Thoracic aorta (tissue), 2 donors: ENCODE data around the gene DVL2. TPM values are rescaled to one million over a fixed set of nuclear protein-coding genes. Genes with fewer than 3 reads are reported as not detected.

ENCODE experiments used
- ATAC-seq: fragments of 150-250 bp; one replicate; pipeline ENCODE4 v1.8.0; 2017; ENCODE audit warnings: low read depth; ENCODE audit not compliant: insufficient number of reproducible peaks, low FRiP score
- DNase-seq: peaks from one replicate; pipeline ENCODE4 v3.0.0-alpha.2; 2020; ENCODE audit warnings: low spot score
- H3K27ac ChIP-seq, 2 donors: fragments of 200-600 bp; sonication (generic); 1 replicate in 1 of 2; 2 replicates in 1 of 2; pipeline ENCODE4 v1.5.1; 2016; ENCODE audit warnings: mild to moderate bottlenecking in 2 of 2, moderate library complexity in 2 of 2
- H3K27me3 ChIP-seq: fragments of 200-600 bp; sonication (generic); replicated peaks from 2 replicates; pipeline ENCODE4 v1.6.0; 2016; ENCODE audit warnings: mild to moderate bottlenecking; ENCODE audit not compliant: insufficient read depth
- H3K36me3 ChIP-seq: fragments of 200-600 bp; sonication (generic); one replicate; pipeline ENCODE4 v1.5.1; 2016
- H3K4me1 ChIP-seq, 2 donors: fragments of 200-600 bp; sonication (generic); 1 replicate in 1 of 2; 2 replicates in 1 of 2; pipeline versions ENCODE4 v1.5.1 to v1.6.0; 2016; ENCODE audit warnings: low read depth in 2 of 2, mild to moderate bottlenecking in 1 of 2; ENCODE audit not compliant: control insufficient read depth in 1 of 2
- H3K4me3 ChIP-seq: fragments of 200-600 bp; sonication (generic); 2 replicates; pipeline ENCODE4 v1.5.1; 2016; ENCODE audit warnings: mild to moderate bottlenecking
- H3K9me3 ChIP-seq: fragments of 200-600 bp; sonication (generic); 2 replicates; pipeline ENCODE4 v1.5.1; 2016
- total RNA-seq, 2 donors: library from RNA; depleted of rRNA; stranded (reverse); fragments of >200 nt; gene quantifications; one replicate each; pipeline versions ENCODE4 v1.1.0 to v1.2.3, GENCODE V29; 2016
- TF ChIP-seq, protein P1 (sequence below): fragments of 200-600 bp; sonication (generic); IDR thresholded peaks from one replicate; pipeline ENCODE4 v1.5.1; 2019; ENCODE audit warnings: antibody characterized with exemption

DVL2 gene
- total RNA-seq, result 10 to 100 TPM; 52.8 to 68.5 TPM

DNA sequence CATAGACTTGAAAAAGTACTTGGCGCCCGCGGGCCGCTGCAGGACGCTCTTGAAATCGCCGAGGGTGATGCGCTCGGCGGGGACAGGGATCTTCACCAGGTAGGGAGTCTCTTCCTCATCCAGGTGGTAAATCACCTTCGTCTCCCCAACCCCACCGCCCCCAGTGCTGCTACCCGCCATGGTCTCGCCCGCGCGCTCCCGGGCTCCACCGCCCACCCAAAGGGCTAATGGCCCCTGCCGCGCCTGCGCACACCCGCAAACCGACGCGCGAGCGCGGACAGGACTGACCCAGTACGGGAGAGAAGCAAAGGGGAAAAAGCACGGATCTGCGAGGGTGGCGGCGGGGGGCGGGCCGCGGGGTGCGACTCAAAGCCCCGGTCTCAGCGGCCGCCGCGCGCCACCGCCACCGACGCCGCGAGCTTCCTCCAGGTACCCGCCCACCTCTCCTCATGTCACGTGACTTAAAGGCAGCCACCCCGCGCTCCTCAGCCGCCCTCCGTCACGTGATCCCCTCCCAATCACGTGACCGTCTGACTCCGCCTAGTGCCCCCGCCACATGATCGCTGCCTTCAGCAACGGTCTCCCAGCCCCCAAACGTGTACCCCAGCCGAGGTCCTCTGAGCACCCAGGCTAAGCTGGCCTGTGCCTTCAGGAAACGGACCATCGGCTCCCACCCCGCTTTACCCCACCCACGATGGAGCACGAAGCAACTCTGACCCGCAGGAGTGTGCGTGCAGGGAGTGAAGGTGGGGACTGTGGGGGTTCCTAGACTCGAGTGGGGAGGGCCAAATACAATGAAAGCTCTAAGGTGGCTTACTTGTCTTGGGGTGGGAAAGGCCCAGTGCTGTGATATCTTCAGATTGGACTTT lies at the start of gene DVL2:
Gene DVL2, minus strand, starts transcription at position 435 of the 869 bp plus-strand sequence. Its CDS starts 255 bp downstream, at position 180.
- Histone ChIP-seq H3K4me3 (peak within 1 kb of the TSS; percentile 82), H3K4me1 (peaks cover 18 to 35% of the 10 kb centered on the region in 2 donors), H3K9me3 (no peaks in the 10 kb centered on the region), H3K27ac (peak within 1 kb of the TSS; percentile 58), H3K27me3 (no peaks in the 10 kb centered on the region), H3K36me3 (peaks cover 16% of the 10 kb centered on the region)
- peak; percentile 62 for ATAC-seq
- peak; percentile 87 for DNase-seq
- TF ChIP-seq, protein P1, sequence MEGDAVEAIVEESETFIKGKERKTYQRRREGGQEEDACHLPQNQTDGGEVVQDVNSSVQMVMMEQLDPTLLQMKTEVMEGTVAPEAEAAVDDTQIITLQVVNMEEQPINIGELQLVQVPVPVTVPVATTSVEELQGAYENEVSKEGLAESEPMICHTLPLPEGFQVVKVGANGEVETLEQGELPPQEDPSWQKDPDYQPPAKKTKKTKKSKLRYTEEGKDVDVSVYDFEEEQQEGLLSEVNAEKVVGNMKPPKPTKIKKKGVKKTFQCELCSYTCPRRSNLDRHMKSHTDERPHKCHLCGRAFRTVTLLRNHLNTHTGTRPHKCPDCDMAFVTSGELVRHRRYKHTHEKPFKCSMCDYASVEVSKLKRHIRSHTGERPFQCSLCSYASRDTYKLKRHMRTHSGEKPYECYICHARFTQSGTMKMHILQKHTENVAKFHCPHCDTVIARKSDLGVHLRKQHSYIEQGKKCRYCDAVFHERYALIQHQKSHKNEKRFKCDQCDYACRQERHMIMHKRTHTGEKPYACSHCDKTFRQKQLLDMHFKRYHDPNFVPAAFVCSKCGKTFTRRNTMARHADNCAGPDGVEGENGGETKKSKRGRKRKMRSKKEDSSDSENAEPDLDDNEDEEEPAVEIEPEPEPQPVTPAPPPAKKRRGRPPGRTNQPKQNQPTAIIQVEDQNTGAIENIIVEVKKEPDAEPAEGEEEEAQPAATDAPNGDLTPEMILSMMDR, result no peak

DNA sequence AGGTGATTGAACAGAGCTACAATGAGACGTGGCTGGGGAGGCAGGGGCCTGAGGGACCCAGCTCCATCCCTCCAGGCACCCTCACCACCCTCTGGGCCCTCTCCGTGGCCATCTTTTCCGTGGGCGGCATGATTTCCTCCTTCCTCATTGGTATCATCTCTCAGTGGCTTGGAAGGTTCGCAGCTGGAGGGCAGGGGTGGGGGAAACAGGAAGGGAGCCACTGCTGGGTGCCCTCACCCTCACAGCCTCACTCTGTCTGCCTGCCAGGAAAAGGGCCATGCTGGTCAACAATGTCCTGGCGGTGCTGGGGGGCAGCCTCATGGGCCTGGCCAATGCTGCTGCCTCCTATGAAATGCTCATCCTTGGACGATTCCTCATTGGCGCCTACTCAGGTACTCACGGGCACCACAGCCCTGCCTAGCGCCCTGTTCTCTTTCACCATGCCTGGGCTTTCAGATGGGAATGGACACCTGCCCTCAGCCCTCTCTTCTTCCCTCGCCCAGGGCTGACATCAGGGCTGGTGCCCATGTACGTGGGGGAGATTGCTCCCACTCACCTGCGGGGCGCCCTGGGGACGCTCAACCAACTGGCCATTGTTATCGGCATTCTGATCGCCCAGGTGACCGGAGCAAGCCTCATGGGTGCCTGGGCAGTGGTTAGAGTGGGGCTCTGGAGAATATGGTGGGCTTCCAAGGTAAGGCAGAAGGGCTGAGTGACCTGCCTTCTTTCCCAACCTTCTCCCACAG lies 49.3 kb upstream of the DVL2 start:
- Histone ChIP-seq H3K9me3 (no peaks in the 10 kb centered on the region), H3K4me3 (no peak overlapping the region), H3K4me1 (peaks cover 13 to 26% of the 10 kb centered on the region in 2 donors), H3K36me3 (no peaks in the 10 kb centered on the region), H3K27ac (no peak overlapping the region), H3K27me3 (no peaks in the 10 kb centered on the region)
- ATAC-seq (no peak), DNase-seq (no peak)
- TF ChIP-seq, protein P1, result no peak

GRCh38 chr17:7282752-7283321 lies 48.5 kb upstream of the DVL2 start:
- H3K27ac ChIP-seq, result no peak overlapping the region
- H3K27me3 ChIP-seq, result no peaks in the 10 kb centered on the region
- no peak for DNase-seq
- TF ChIP-seq, protein P1, result no peak
- H3K4me1 ChIP-seq, result peaks cover 13 to 26% of the 10 kb centered on the region in 2 donors
- H3K4me3 ChIP-seq, result no peak overlapping the region
- ATAC-seq, result no peak
- no peaks in the 10 kb centered on the region for H3K36me3 ChIP-seq
- no peaks in the 10 kb centered on the region for H3K9me3 ChIP-seq

DNA sequence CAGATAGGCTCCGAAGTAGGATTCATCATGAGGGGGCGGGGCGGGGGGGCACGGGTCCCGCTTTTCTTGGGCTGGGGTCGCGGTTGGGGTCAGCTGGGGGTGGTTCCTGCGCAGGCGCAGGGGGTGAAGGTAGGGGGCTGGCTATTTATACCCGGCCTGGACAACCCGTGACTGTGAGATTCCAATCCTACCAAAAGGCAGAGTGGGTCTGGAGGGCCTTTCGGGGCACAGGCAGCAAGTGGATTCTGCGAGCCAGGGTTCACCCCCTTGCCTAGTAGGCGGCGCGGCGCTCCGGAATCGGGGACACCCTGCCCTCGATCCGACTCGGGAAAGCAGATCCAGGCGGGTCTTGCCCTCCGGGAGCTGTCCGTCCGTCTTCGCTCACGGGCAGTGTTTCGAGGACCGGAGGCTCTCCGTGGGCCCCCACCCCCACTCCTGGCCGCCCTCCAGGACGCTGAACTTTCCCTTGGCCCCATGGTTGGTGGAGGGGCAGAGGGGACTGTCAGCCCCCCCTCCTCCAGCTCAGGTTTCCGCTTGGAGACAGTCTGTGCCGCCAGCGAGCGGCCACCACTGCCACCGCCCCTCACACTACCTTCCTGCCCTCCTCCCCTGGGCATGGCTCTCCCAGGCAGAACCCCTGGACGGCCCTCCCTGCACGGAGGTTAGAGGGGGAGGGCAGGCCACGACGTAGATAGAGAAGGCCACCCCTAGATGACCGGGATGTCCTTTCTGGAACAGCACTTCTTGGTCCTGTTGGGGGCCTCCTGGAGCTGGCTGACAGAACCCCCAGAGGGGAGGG lies 47.8 kb upstream of the DVL2 start:
- TF ChIP-seq, protein P1, result no peak
- H3K4me3 ChIP-seq, result peak overlapping the region; percentile 73
- no peak overlapping the region for H3K27ac ChIP-seq
- no peaks in the 10 kb centered on the region for H3K36me3 ChIP-seq
- H3K4me1 ChIP-seq, result peaks cover 13 to 26% of the 10 kb centered on the region in 2 donors
- no peak for DNase-seq
- no peaks in the 10 kb centered on the region for H3K9me3 ChIP-seq
- no peak for ATAC-seq
- no peaks in the 10 kb centered on the region for H3K27me3 ChIP-seq
